Endodermal cell (in vitro differentiated cells): ENCODE data around the gene SPATA4. TPM values are rescaled to one million over a fixed set of nuclear protein-coding genes. Genes with fewer than 3 reads are reported as not detected.
"Not testable (repeated sequence)": the region's sequence is repeated elsewhere in the genome, so short reads cannot be mapped to it uniquely, and the experiment has no call there.

Experiments
- DNase-seq: peaks from one replicate; pipeline ENCODE4 v3.0.0-alpha.2; 2017
- H3K27ac ChIP-seq: 2 replicates; pipeline ENCODE4 v1.5.1; 2013; ENCODE audit warnings: mild to moderate bottlenecking, low read depth, low read length, moderate library complexity
- H3K27me3 ChIP-seq: 2 replicates; pipeline ENCODE4 v1.6.1; 2013; ENCODE audit warnings: mild to moderate bottlenecking, low read length, moderate library complexity; ENCODE audit not compliant: insufficient read depth, control insufficient read depth, poor library complexity, severe bottlenecking
- H3K36me3 ChIP-seq: 2 replicates; pipeline ENCODE4 v1.7.0; 2013; ENCODE audit warnings: mild to moderate bottlenecking, low read length, moderate library complexity; ENCODE audit not compliant: control insufficient read depth, insufficient read depth
- H3K4me1 ChIP-seq: one replicate; pipeline ENCODE4 v1.7.0; 2013; ENCODE audit warnings: low read length; ENCODE audit not compliant: control insufficient read depth, insufficient read depth
- H3K4me3 ChIP-seq: 2 replicates; pipeline ENCODE4 v1.5.1; 2013; ENCODE audit warnings: mild to moderate bottlenecking, low read length, moderate library complexity
- H3K9ac ChIP-seq: 2 replicates; pipeline ENCODE4 v1.6.1; 2013; ENCODE audit warnings: mild to moderate bottlenecking, low read length, moderate library complexity; ENCODE audit not compliant: poor library complexity, severe bottlenecking; ENCODE audit errors: extremely low read depth
- H3K9me3 ChIP-seq: 2 replicates; pipeline ENCODE4 v1.6.1; 2013; ENCODE audit warnings: mild to moderate bottlenecking, low read length, moderate library complexity; ENCODE audit not compliant: control insufficient read depth
- H3K27ac Mint-ChIP-seq: 2 replicates; pipeline ENCODE4 v1.8.0; 2020; ENCODE audit warnings: mixed read lengths
- H3K27me3 Mint-ChIP-seq: 2 replicates; pipeline ENCODE4 v1.8.0; 2021; ENCODE audit warnings: mild to moderate bottlenecking, mixed read lengths; ENCODE audit not compliant: insufficient read depth
- H3K36me3 Mint-ChIP-seq: 2 replicates; pipeline ENCODE4 v1.8.0; 2020; ENCODE audit warnings: low read depth, mixed read lengths
- H3K4me1 Mint-ChIP-seq: 2 replicates; pipeline ENCODE4 v1.8.0; 2020; ENCODE audit warnings: mixed read lengths
- H3K4me3 Mint-ChIP-seq: 2 replicates; pipeline ENCODE4 v1.8.0; 2020; ENCODE audit warnings: mild to moderate bottlenecking, moderate library complexity, mixed read lengths
- H3K9me3 Mint-ChIP-seq: 2 replicates; pipeline ENCODE4 v1.8.0; 2020; ENCODE audit warnings: mild to moderate bottlenecking, mixed read lengths
- WGBS, 2 experiments: methylation state at CpG; one replicate each; pipeline versions ENCODE4 v1.1.5 to v1.1.7; 2013; ENCODE audit warnings: missing lambda C conversion rate in 2 of 2, mixed read lengths in 1 of 2; ENCODE audit not compliant: insufficient coverage in 1 of 2, insufficient read length in 1 of 2; 5-methylcytosine and 5-hydroxymethylcytosine counted together
- total RNA-seq, 2 donors: library from RNA; stranded (reverse); fragmentation: NEBNext Ultra II Directional in 1 of 2; extraction: Animal tissue kit (Norgen Biotek cat#: 25700) in 1 of 2; gene quantifications; 2 replicates in 1 of 2; 3 replicates in 1 of 2; pipeline ENCODE4 v1.2.1, GENCODE V29; 2021
- TF ChIP-seq, protein P1 (sequence below): fragments of 200-600 bp; sonication (generic); conservative IDR thresholded peaks from 2 replicates; pipeline ENCODE4 v1.5.0; 2021; ENCODE audit warnings: antibody characterized with exemption, mild to moderate bottlenecking

Gene SPATA4
- total RNA-seq, 2 donors from 2014 or later: not detected

- H3K36me3 ChIP-seq: peaks cover 20% of the 10 kb centered on the region
- Mint-ChIP-seq H3K36me3 (peaks cover 40% of the 10 kb centered on the region), H3K9me3 (no peaks in the 10 kb centered on the region), H3K27me3 (no peaks in the 10 kb centered on the region), H3K4me3 (no peak overlapping the region), H3K4me1 (peaks cover 5% of the 10 kb centered on the region), H3K27ac (no peak overlapping the region)
- no peak overlapping the region for H3K9ac ChIP-seq
- no peaks in the 10 kb centered on the region for H3K27me3 ChIP-seq
- no peak overlapping the region for H3K27ac ChIP-seq
- H3K9me3 ChIP-seq: no peaks in the 10 kb centered on the region
- H3K4me1 ChIP-seq: no peaks in the 10 kb centered on the region
- TF ChIP-seq, protein P1, sequence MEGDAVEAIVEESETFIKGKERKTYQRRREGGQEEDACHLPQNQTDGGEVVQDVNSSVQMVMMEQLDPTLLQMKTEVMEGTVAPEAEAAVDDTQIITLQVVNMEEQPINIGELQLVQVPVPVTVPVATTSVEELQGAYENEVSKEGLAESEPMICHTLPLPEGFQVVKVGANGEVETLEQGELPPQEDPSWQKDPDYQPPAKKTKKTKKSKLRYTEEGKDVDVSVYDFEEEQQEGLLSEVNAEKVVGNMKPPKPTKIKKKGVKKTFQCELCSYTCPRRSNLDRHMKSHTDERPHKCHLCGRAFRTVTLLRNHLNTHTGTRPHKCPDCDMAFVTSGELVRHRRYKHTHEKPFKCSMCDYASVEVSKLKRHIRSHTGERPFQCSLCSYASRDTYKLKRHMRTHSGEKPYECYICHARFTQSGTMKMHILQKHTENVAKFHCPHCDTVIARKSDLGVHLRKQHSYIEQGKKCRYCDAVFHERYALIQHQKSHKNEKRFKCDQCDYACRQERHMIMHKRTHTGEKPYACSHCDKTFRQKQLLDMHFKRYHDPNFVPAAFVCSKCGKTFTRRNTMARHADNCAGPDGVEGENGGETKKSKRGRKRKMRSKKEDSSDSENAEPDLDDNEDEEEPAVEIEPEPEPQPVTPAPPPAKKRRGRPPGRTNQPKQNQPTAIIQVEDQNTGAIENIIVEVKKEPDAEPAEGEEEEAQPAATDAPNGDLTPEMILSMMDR: no peak
- 48 to 70% methylated on average over 2 of the region's 2 CpGs for WGBS, 2 experiments
- H3K4me3 ChIP-seq: no peak overlapping the region
- DNase-seq: no peak
These were observed 28.2 kb upstream of the SPATA4 start for GRCh38 chr4:176223561-176223960.

DNA sequence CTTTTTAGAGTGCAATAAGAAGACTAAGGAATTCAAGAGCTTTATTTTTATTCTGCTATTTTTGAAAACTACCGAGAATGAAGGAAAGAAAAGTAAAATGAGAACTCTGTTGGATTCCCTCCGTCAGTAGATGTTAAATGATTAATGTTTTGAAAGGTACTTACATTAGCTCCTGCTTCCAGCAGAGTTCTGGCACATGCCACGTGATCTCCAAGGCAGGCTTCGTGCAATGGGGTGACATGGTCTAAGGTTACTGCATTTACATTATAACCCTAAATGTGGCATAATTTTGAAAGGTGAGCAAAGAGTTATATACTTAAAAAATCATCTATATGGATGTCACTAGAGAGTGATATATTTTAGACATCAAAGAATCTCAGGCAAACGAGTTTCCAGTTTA is 26.8 kb upstream of the SPATA4 start:
- no peak overlapping the region for H3K4me3 ChIP-seq
- Mint-ChIP-seq H3K4me3 (no peak overlapping the region), H3K27ac (no peak overlapping the region), H3K4me1 (peaks cover 2% of the 10 kb centered on the region), H3K36me3 (peaks cover 40% of the 10 kb centered on the region), H3K27me3 (no peaks in the 10 kb centered on the region), H3K9me3 (no peaks in the 10 kb centered on the region)
- TF ChIP-seq, protein P1: no peak
- H3K9me3 ChIP-seq: no peaks in the 10 kb centered on the region
- no peak overlapping the region for H3K9ac ChIP-seq
- no peaks in the 10 kb centered on the region for H3K27me3 ChIP-seq
- no peak overlapping the region for H3K27ac ChIP-seq
- no peak for DNase-seq
- 95 to 100% methylated on average over 2 to 5 of the region's 5 CpGs for WGBS, 2 experiments
- peaks cover 26% of the 10 kb centered on the region for H3K36me3 ChIP-seq
- no peaks in the 10 kb centered on the region for H3K4me1 ChIP-seq

GRCh38 chr4:176217510-176217909 is 22.1 kb upstream of the SPATA4 start:
- no peaks in the 10 kb centered on the region for H3K4me1 ChIP-seq
- H3K27ac ChIP-seq: no peak overlapping the region
- whole genome bisulfite sequencing, 2 experiments: 87 to 100% methylated on average over 2 of the region's 2 CpGs

GRCh38 chr4:176212351-176212750 is 17.0 kb upstream of the SPATA4 start:
- not testable (repeated sequence) for H3K27ac ChIP-seq, H3K4me1 Mint-ChIP-seq, H3K27ac Mint-ChIP-seq, H3K4me3 Mint-ChIP-seq, DNase-seq, H3K4me1 ChIP-seq, H3K9ac ChIP-seq, H3K4me3 ChIP-seq, H3K27me3 Mint-ChIP-seq, H3K27me3 ChIP-seq
- WGBS, 2 experiments: 73 to 90% methylated on average over 2 to 3 of the region's 3 CpGs
- H3K36me3 Mint-ChIP-seq: peaks cover 34% of the 10 kb centered on the region
- peaks cover 12% of the 10 kb centered on the region for H3K9me3 Mint-ChIP-seq
- Histone ChIP-seq H3K9me3 (peaks cover 18% of the 10 kb centered on the region), H3K36me3 (peaks cover 31% of the 10 kb centered on the region)

More at GRCh38 chr4:176217510-176217909, 22.1 kb upstream of the SPATA4 start:
- DNase-seq: no peak
- Histone ChIP-seq H3K4me3 (no peak overlapping the region), H3K36me3 (peaks cover 56% of the 10 kb centered on the region), H3K9ac (no peak overlapping the region), H3K27me3 (no peaks in the 10 kb centered on the region), H3K9me3 (peaks cover 15% of the 10 kb centered on the region)
- peaks cover 2% of the 10 kb centered on the region for H3K4me1 Mint-ChIP-seq
- no peak overlapping the region for H3K27ac Mint-ChIP-seq
- peaks cover 43% of the 10 kb centered on the region for H3K36me3 Mint-ChIP-seq
- TF ChIP-seq, protein P1: no peak
- peaks cover 4% of the 10 kb centered on the region for H3K9me3 Mint-ChIP-seq
- H3K27me3 Mint-ChIP-seq: no peaks in the 10 kb centered on the region
- H3K4me3 Mint-ChIP-seq: no peak overlapping the region
